ENCODE results near the gene PRRT1. TPM values are rescaled to one million over a fixed set of nuclear protein-coding genes. Genes with fewer than 3 reads are reported as not detected.

PRRT1 gene
- total RNA-seq, 1 experiment from 2014 or later, result 12.6 TPM

GRCh38 chr6:32192608-32193039 lies 40.9 kb upstream of the PRRT1 start, which contains the start of gene GPSM3:
Gene GPSM3, minus strand, starts transcription at chr6:32192643. Its CDS starts 130 bp downstream, at chr6:32192513.
- H3K27ac ChIP-seq, result no peak within 1 kb of the TSS
- TF ChIP-seq, protein P1, sequence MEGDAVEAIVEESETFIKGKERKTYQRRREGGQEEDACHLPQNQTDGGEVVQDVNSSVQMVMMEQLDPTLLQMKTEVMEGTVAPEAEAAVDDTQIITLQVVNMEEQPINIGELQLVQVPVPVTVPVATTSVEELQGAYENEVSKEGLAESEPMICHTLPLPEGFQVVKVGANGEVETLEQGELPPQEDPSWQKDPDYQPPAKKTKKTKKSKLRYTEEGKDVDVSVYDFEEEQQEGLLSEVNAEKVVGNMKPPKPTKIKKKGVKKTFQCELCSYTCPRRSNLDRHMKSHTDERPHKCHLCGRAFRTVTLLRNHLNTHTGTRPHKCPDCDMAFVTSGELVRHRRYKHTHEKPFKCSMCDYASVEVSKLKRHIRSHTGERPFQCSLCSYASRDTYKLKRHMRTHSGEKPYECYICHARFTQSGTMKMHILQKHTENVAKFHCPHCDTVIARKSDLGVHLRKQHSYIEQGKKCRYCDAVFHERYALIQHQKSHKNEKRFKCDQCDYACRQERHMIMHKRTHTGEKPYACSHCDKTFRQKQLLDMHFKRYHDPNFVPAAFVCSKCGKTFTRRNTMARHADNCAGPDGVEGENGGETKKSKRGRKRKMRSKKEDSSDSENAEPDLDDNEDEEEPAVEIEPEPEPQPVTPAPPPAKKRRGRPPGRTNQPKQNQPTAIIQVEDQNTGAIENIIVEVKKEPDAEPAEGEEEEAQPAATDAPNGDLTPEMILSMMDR (conservative IDR thresholded peaks at IDR 0.05), result no peak
- TF ChIP-seq EZH2 (IDR thresholded peaks at IDR 0.05; ENCODE audit: low read depth), result no peak
- POLR2A ChIA-PET (ENCODE audit: unreplicated experiment), result no interaction called here

GRCh38 chr6:32191696-32192607 lies 40.2 kb upstream of the PRRT1 start:
- H3K4me1 ChIP-seq (replicated peaks; ENCODE audit: insufficient read depth), result peaks cover 25% of the 10 kb centered on the region
- H2AFZ ChIP-seq, result no peak overlapping the region
- ChIA-PET POLR2A (ENCODE audit: unreplicated experiment) (no interaction called here), CTCF (interaction anchor here (0.6 kb wide), 1 partner anchor 31 kb away, joined by 6 read pairs; no protein-coding TSS in a partner anchor)
- no peaks in the 10 kb centered on the region for H4K20me1 ChIP-seq (ENCODE audit: insufficient read depth)
- intact Hi-C loops (cut with micrococcal nuclease; ENCODE audit: unreplicated experiment), result loop anchor here (10.0 kb wide), 2 partner anchors 647 to 783 kb away; partner anchors contain the start of genes ATP6V1G2, DDX39B and NFKBIL1
- H3K4me2 ChIP-seq, result no peak overlapping the region
- no peaks in the 10 kb centered on the region for H3K9me2 ChIP-seq (ENCODE audit: insufficient read depth)
- no peak overlapping the region for H3K27ac ChIP-seq
- H3K9me3 ChIP-seq (ENCODE audit: insufficient read depth, low read depth), result no peaks in the 10 kb centered on the region
- TF ChIP-seq, protein P1 (conservative IDR thresholded peaks at IDR 0.05), result no peak
- TF ChIP-seq EZH2 (IDR thresholded peaks at IDR 0.05; ENCODE audit: low read depth), result no peak
- peaks cover 12% of the 10 kb centered on the region; the same call in 1 of the 2 replicates for H3F3A ChIP-seq (ENCODE audit: insufficient read depth, low read depth)
- H3K27me3 ChIP-seq (ENCODE audit: insufficient read depth, low read depth), result no peaks in the 10 kb centered on the region
- H3K36me3 ChIP-seq (ENCODE audit: low read depth), result peaks cover 9% of the 10 kb centered on the region
- peaks cover 18% of the 10 kb centered on the region for H3K79me2 ChIP-seq (ENCODE audit: low read depth)
- DNase-seq, result no peak
- no peak overlapping the region for H3K4me3 ChIP-seq
- no TSS peak for BruUV-seq (replicated peaks)

More at GRCh38 chr6:32192608-32193039, 40.9 kb upstream of the PRRT1 start, which contains the start of gene GPSM3:
- Histone ChIP-seq H3K9me2 (ENCODE audit: insufficient read depth) (no peaks in the 10 kb centered on the region), H3K4me2 (peak within 1 kb of the TSS; percentile 21; the same call in 1 of the 2 replicates), H3K79me2 (ENCODE audit: low read depth) (peaks cover 18% of the 10 kb centered on the region), H3F3A (ENCODE audit: insufficient read depth, low read depth) (peaks cover 8% of the 10 kb centered on the region), H3K4me1 (replicated peaks; ENCODE audit: insufficient read depth) (peaks cover 25% of the 10 kb centered on the region), H3K4me3 (no peak within 1 kb of the TSS), H3K9me3 (ENCODE audit: insufficient read depth, low read depth) (no peaks in the 10 kb centered on the region), H2AFZ (no peak within 1 kb of the TSS), H3K36me3 (ENCODE audit: low read depth) (0 out of 2 replicates have a peak, but pooled peaks cover 2% of the 10 kb centered on the region), H4K20me1 (ENCODE audit: insufficient read depth) (no peaks in the 10 kb centered on the region), H3K27me3 (ENCODE audit: insufficient read depth, low read depth) (no peaks in the 10 kb centered on the region)
- intact Hi-C loops (cut with micrococcal nuclease; ENCODE audit: unreplicated experiment), result loop anchor here (10.0 kb wide), 2 partner anchors 648 to 782 kb away; partner anchors contain the start of genes ATP6V1G2, DDX39B and NFKBIL1
- CTCF ChIA-PET, result interaction anchor here (0.6 kb wide), 1 partner anchor 32 kb away, joined by 6 read pairs; no protein-coding TSS in a partner anchor
- DNase-seq, result no peak
- BruUV-seq (replicated peaks), result no TSS peak

DNA sequence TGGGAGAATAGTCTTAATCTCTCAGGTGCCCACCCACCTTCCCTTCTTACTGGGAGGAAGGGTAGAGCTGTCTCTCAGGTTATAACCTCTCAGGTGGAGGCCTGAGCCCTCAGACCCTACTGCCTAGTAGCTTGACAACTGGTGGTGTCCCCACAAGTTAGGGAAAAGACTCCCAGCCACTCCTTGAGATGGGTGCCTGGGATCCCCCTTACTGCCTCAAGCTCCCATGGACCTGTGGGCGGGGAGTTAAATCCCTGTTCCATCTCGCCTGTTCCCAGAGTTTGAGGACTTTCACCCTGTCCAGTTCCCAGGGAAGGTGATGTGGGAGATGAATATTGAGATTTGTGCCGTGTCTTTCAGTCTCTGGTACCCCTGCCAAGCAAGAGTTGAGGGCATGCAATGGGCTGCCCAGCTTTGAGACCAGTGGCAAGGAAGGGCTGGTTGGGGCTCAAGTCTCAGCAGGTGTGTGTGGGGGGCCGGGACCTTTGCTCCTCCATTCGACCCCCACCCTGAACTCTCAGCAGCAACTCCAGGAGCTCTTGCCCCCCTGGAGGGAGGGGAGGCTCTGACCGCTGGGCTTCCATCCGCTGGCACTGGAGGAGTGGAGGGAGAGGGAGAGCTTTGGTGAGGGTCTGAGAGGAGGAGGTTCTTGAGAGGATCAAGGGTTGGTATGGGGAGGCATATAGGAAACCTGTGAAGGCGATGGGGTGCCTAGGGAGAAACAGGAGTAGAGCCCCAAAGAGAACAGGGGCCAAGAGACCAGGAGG lies 39.4 kb upstream of the PRRT1 start:
- CTCF ChIA-PET, result interaction anchor here (1.1 kb wide), 1 partner anchor 13 kb away, joined by 4 read pairs; no protein-coding TSS in a partner anchor
- no peak for DNase-seq
- intact Hi-C loops (cut with micrococcal nuclease; ENCODE audit: unreplicated experiment), result loop anchor here (1.0 to 10.0 kb wide), 3 partner anchors 13 to 784 kb away; partner anchors contain the start of genes ATP6V1G2, DDX39B, NFKBIL1 and RNF5
- H4K20me1 ChIP-seq (ENCODE audit: insufficient read depth), result no peaks in the 10 kb centered on the region
- BruUV-seq (replicated peaks), result no TSS peak
- no peak overlapping the region for H2AFZ ChIP-seq
- no peak overlapping the region for H3K4me3 ChIP-seq
- H3K79me2 ChIP-seq (ENCODE audit: low read depth), result peaks cover 18% of the 10 kb centered on the region
- no peaks in the 10 kb centered on the region for H3K27me3 ChIP-seq (ENCODE audit: insufficient read depth, low read depth)
- peak overlapping the region; percentile 95 for H3K4me2 ChIP-seq
- H3K4me1 ChIP-seq (replicated peaks; ENCODE audit: insufficient read depth), result peaks cover 19% of the 10 kb centered on the region
- H3K9me3 ChIP-seq (ENCODE audit: insufficient read depth, low read depth), result no peaks in the 10 kb centered on the region
- peaks cover 10% of the 10 kb centered on the region for H3K36me3 ChIP-seq (ENCODE audit: low read depth)
- no peak overlapping the region for H3K27ac ChIP-seq
- no peaks in the 10 kb centered on the region for H3K9me2 ChIP-seq (ENCODE audit: insufficient read depth)
- POLR2A ChIA-PET (ENCODE audit: unreplicated experiment), result no interaction called here
- peaks cover 12% of the 10 kb centered on the region; the same call in 1 of the 2 replicates for H3F3A ChIP-seq (ENCODE audit: insufficient read depth, low read depth)
- TF ChIP-seq, protein P1 (conservative IDR thresholded peaks at IDR 0.05), result no peak
- no peak for TF ChIP-seq EZH2 (IDR thresholded peaks at IDR 0.05; ENCODE audit: low read depth)

All from PC-9 (cell line).